SK-N-MC (cell line): ENCODE results near the gene SLC17A1.
"Not testable (repeated sequence)": the region's sequence is repeated elsewhere in the genome, so short reads cannot be mapped to it uniquely, and the experiment has no call there.

Source experiments
- EZH2 ChIP-seq: fragments of 200-600 bp; sonication (generic); IDR thresholded peaks from one replicate; pipeline ENCODE4 v1.6.1; 2017; ENCODE audit warnings: antibody characterized with exemption
- FOXP2 ChIP-seq: optimal IDR thresholded peaks from 2 replicates; pipeline ENCODE3; 2011; ENCODE audit warnings: mild to moderate bottlenecking, moderate library complexity; ENCODE audit not compliant: insufficient read depth; ENCODE audit errors: extremely low read length, control extremely low read depth
- POLR2AphosphoS5 ChIP-seq: IDR thresholded peaks from 2 replicates; pipeline ENCODE4 v1.6.1; 2012; ENCODE audit warnings: mild to moderate bottlenecking, low read depth, low read length, borderline replicate concordance

GRCh38 chr6:25748601-25749517 lies 83.0 kb downstream of the SLC17A1 start:
- not testable (repeated sequence) for TF ChIP-seq EZH2, POLR2AphosphoS5, FOXP2
